Occipital lobe (tissue), 2 donors: Measurements from ENCODE around the gene SPART. TPM values are rescaled to one million over a fixed set of nuclear protein-coding genes. Genes with fewer than 3 reads are reported as not detected.
"Not testable (repeated sequence)": the region's sequence is repeated elsewhere in the genome, so short reads cannot be mapped to it uniquely, and the experiment has no call there.

Source experiments
- DNase-seq: peaks from one replicate; lab custom pipeline; 2025; lab: John Stamatoyannopoulos, UW
- total RNA-seq: library from RNA; depleted of rRNA; stranded (reverse); fragments of >200 nt; gene quantifications from one replicate; pipeline ENCODE4 v1.2.3, GENCODE V29; 2014

Gene SPART
- total RNA-seq, 1 donor from 2014 or later, result 31.4 TPM

GRCh38 chr13:36319793-36320192, 26.4 kb downstream of the SPART start:
- DNase-seq, result not testable (repeated sequence)

- DNase-seq, result no peak
Measured at GRCh38 chr13:36313047-36313969, 32.9 kb downstream of the SPART start.

GRCh38 chr13:36310417-36311108, 35.6 kb downstream of the SPART start:
- DNase-seq, result no peak

GRCh38 chr13:36302289-36302688, 43.9 kb downstream of the SPART start:
- DNase-seq, result no peak

- DNase-seq, result not testable (repeated sequence)
Measured at GRCh38 chr13:36299469-36299868, 46.7 kb downstream of the SPART start.

- no peak for DNase-seq
Measured at GRCh38 chr13:36298535-36299068, 47.6 kb downstream of the SPART start.

- peak; percentile 50 for DNase-seq
Measured at GRCh38 chr13:36297366-36298338, 48.5 kb downstream of the SPART start, which contains the start of gene CCDC169. Gene CCDC169, minus strand, starts transcription at chr13:36297814. Its CDS starts 95 bp downstream, at chr13:36297719.

GRCh38 chr13:36294096-36294495, 52.1 kb downstream of the SPART start:
- no peak for DNase-seq

GRCh38 chr13:36293497-36293896, 52.7 kb downstream of the SPART start:
- no peak for DNase-seq

- no peak for DNase-seq
Measured at GRCh38 chr13:36288794-36289391, 57.3 kb downstream of the SPART start.

GRCh38 chr13:36286006-36286405, 60.2 kb downstream of the SPART start:
- DNase-seq, result no peak

GRCh38 chr13:36282821-36283432, 63.3 kb downstream of the SPART start:
- no peak for DNase-seq

GRCh38 chr13:36275190-36276002, 70.8 kb downstream of the SPART start:
- DNase-seq, result no peak

GRCh38 chr13:36273431-36273830, 72.8 kb downstream of the SPART start:
- no peak for DNase-seq

- no peak for DNase-seq
Measured at GRCh38 chr13:36261976-36262375, 84.2 kb downstream of the SPART start.

GRCh38 chr13:36261011-36261410, 85.2 kb downstream of the SPART start:
- DNase-seq, result no peak

GRCh38 chr13:36259361-36260137, 86.6 kb downstream of the SPART start:
- no peak for DNase-seq

GRCh38 chr13:36258831-36259230, 87.4 kb downstream of the SPART start:
- no peak for DNase-seq
